HepG2 (cell line): ENCODE results near the gene TLR4.

Experiments used
- AKAP8 ChIP-seq: sonication (generic); formaldehyde crosslinking; IDR thresholded peaks from 2 replicates; pipeline ENCODE4 v1.5.1; 2020; ENCODE audit warnings: mild to moderate bottlenecking, missing genetic modification reagents
- CTCF ChIP-seq: sonication (generic); formaldehyde crosslinking; IDR thresholded peaks from 2 replicates; pipeline ENCODE4 v1.5.0; 2020; ENCODE audit warnings: mild to moderate bottlenecking, missing genetic modification reagents, moderate library complexity
- HNF4G ChIP-seq, 2 experiments: sonication (generic) in 1 of 2; formaldehyde crosslinking in 1 of 2; IDR thresholded peaks; 2 replicates each; pipeline versions ENCODE4 v1.4.0 to v1.6.1; 2011 to 2020; ENCODE audit warnings: borderline replicate concordance in 2 of 2, low read depth in 2 of 2, mild to moderate bottlenecking in 2 of 2, low read length in 1 of 2, missing genetic modification reagents in 1 of 2, moderate library complexity in 1 of 2
- KDM5A ChIP-seq: fragments of 200-600 bp; sonication (generic); IDR thresholded peaks from 2 replicates; pipeline ENCODE4 v1.7.0; 2018; ENCODE audit warnings: antibody characterized with exemption, mild to moderate bottlenecking, low read length, borderline replicate concordance
- MIER2 ChIP-seq: IDR thresholded peaks from 2 replicates; pipeline ENCODE4 v1.6.1; 2016; ENCODE audit warnings: missing biosample characterization, missing genetic modification reagents
- PCBP1 ChIP-seq: fragments of 200-400 bp; formaldehyde crosslinking; IDR thresholded peaks from 2 replicates; pipeline ENCODE4 v1.6.1; 2017; ENCODE audit warnings: mild to moderate bottlenecking, low read depth, low read length, borderline replicate concordance
- RFX5 ChIP-seq: IDR thresholded peaks from 2 replicates; pipeline ENCODE4 v1.6.1; 2011; ENCODE audit warnings: low read depth, low read length, improper control_type of control experiment
- TBX2 ChIP-seq: sonication (generic); formaldehyde crosslinking; IDR thresholded peaks from 2 replicates; pipeline ENCODE4 v1.5.0; 2020; ENCODE audit warnings: missing genetic modification reagents, mild to moderate bottlenecking, borderline replicate concordance
- TCF7L2 ChIP-seq: IDR thresholded peaks from 2 replicates; pipeline ENCODE4 v1.6.1; 2011; ENCODE audit warnings: mild to moderate bottlenecking, low read depth, low read length, moderate library complexity
- ZNF850 ChIP-seq: sonication (generic); formaldehyde crosslinking; conservative IDR thresholded peaks from 2 replicates; pipeline ENCODE4 v1.9.0; 2021; ENCODE audit warnings: mild to moderate bottlenecking, missing genetic modification reagents

- TF ChIP-seq CTCF (CRISPR knock-in tag) (no peak), TBX2 (CRISPR knock-in tag) (no peak), ZNF850 (CRISPR knock-in tag) (no peak), RFX5 (no peak), AKAP8 (CRISPR knock-in tag) (no peak), PCBP1 (no peak), TCF7L2 (no peak), MIER2 (CRISPR knock-in tag) (no peak), HNF4G (IDR thresholded peaks at IDR 0.05; ENCODE audit: borderline replicate concordance, low read depth, low read length) (no peak), HNF4G (CRISPR knock-in tag; IDR thresholded peaks at IDR 0.05; ENCODE audit: borderline replicate concordance, low read depth) (no peak), KDM5A (no peak)
Observed at GRCh38 chr9:117718085-117718484, 13.9 kb downstream of the TLR4 start.
